NCI-H2196 (cell line): ENCODE data around the gene CEACAM1.
"Not testable (repeated sequence)": the region's sequence is repeated elsewhere in the genome, so short reads cannot be mapped to it uniquely, and the experiment has no call there.

ENCODE experiments used
- DNase-seq: peaks from one replicate; lab custom pipeline; 2025; ENCODE audit not compliant: unreplicated experiment; lab: John Stamatoyannopoulos, UW

Gene CEACAM1

GRCh38 chr19:42528354-42529247, at the start of gene CEACAM1:
TSS of gene CEACAM1 (minus strand) at chr19:42528481. CDS start at chr19:42528374, 107 bp downstream.
- peak; percentile 10 for DNase-seq

DNA sequence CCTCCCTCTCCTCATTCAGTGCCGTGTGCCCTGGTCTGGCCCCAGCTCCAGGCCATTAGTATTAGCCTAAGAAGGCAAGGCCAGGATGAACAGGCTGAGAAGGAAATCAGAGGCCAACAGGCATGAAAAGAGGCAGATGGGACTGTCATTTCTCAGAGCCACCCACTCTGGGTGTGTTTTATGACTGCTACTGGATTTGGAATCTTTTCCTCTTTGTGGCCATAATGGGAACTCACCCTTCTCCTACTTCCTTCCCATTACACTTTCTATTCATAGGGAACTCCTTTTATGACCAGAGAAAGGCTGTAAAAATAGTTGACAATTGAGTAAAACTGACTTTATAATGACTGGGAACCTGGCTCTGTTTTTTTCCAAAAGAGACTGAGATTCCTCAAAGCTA, 48.7 kb upstream of the CEACAM1 start:
- DNase-seq, result no peak

DNA sequence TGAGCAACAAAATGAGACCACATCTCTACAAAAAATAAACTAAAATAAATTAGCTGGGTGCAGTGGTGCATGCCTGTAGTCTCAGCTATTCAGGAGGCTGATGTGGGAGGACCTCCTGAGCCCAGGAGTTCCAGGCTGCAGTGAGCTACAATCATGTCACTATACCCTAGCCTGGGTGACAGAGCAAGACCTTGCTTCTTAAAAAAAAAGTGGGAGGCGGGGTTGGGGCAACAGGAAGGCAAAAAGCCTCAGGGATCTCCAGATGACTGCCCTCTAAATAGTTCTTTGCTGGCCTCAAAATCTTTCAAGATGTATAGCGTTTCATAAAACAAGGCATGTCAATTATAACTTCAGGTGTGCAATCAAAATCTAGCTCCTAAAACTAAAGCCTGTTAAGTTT, 48.0 kb upstream of the CEACAM1 start:
- no peak for DNase-seq

DNA sequence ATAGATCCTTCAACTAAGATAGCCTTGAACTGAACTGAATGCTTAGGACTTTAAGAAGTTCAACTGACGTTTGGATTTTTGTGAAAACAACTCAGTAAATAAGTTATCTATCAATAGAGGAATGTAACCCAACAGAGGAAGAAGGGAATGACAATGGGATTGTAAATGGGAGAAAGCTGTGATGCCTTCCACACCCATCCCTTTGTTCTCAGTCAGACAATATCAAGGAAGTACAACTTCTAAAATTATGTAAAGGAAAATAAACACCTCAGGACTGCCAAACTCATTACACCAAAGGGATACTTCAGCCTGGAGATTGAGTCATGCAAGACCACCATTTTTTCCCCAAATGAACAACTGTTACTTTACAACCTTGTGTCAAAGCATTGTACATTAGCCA, 45.4 kb upstream of the CEACAM1 start:
- DNase-seq, result no peak

DNA sequence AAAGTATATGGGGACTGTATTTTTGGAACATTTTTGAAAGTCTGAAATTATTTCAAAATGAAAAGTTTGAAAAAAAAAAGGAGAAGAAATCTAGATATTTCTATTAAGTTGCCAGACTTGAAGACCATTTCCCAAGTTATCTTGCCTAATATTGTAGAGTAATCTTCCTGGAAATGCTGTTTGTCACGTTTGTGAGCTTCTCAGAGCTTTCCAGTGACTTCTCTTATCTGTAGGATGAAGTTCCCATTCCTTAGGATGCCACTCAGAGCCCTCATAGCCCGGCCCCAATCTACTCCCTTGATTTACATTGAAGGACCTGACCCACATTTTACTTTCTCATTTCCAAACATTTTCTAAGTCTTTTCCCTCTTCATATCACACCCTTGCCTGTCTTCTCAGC, 42.8 kb upstream of the CEACAM1 start:
- no peak for DNase-seq

GRCh38 chr19:42569193-42569592, 40.9 kb upstream of the CEACAM1 start:
- DNase-seq, result no peak

GRCh38 chr19:42568006-42568405, 39.7 kb upstream of the CEACAM1 start:
- no peak for DNase-seq

DNA sequence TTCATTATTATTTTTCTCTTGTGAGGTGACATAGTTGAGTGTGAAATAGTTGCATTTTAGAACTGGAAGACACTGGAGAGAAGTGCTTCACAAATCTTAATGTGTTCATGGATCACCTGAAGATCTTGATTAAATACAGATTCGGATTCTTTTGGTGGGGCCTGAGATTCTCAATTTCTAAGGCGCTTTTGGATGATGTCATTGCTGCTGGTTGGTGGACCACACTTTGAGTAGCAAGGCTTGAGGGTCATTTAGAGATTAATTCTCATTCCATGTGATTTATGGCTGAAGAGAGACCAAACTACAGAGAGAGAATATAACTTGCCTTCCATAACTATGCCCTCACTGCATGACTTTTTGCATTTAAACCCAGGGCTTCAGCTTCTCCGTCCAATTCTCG, 39.3 kb upstream of the CEACAM1 start:
- no peak for DNase-seq

DNA sequence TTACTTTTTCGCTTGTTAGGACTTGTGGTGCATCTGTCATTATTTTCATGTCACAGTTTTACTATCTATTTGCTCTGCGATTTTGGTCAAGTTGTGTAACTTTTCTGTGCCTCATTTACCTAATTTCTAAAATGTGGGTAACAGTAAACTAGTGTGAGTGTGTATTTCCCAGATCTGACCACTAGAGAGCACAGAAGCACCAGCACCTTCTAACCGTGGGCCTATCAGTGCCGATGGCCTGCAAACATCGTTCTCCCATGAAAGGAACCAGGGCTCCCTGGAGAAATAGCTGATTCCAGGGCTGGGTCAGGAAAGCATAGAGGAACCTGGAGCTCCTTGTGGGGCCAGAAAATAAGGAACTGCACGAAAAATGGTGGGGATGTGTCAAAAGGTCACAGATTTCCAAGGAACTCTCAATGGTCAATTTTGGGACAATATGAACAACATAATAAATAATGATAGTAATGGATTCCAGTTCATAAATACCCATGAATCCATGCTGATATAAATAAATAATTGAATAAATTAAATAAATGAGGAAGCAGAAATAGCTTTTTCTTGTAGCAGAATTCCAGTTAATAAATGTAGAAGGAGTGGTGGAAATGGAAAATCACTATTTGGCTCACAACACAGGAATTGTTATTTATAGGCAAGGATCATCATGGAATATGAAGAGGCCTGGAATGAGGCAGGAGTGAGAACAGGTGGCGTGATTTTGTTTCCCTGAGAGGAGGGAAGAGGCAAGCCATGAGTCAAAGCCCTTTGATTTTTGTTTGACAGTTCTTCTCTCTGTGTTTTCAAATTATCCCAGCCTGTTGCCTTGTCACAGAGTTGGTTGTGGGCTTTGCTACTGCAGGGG, 35.3 kb upstream of the CEACAM1 start:
- peak; percentile 41 for DNase-seq

DNA sequence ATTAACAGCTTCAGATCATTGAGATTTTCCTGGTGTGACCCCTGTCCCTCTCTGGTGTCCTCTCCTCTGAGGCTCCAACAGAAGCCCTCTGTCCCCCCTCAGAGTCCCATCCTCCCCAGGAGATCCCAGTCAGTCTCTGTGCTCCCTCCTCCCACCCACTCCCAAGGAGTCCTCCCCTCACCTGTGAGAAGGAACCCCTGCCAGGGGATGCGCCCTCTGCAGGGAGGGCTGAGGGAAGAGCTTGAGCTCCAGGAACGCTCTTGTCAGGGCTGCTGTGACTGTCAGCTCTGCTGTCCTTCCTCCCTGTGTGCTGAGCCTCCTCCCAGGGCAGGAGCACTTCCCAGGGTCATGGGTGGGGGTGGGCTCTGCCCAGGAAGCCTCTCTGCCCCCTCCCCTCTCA, 33.2 kb upstream of the CEACAM1 start:
- DNase-seq, result no peak

- DNase-seq, result no peak
Observed at GRCh38 chr19:42560731-42561130, 32.5 kb upstream of the CEACAM1 start.

DNA sequence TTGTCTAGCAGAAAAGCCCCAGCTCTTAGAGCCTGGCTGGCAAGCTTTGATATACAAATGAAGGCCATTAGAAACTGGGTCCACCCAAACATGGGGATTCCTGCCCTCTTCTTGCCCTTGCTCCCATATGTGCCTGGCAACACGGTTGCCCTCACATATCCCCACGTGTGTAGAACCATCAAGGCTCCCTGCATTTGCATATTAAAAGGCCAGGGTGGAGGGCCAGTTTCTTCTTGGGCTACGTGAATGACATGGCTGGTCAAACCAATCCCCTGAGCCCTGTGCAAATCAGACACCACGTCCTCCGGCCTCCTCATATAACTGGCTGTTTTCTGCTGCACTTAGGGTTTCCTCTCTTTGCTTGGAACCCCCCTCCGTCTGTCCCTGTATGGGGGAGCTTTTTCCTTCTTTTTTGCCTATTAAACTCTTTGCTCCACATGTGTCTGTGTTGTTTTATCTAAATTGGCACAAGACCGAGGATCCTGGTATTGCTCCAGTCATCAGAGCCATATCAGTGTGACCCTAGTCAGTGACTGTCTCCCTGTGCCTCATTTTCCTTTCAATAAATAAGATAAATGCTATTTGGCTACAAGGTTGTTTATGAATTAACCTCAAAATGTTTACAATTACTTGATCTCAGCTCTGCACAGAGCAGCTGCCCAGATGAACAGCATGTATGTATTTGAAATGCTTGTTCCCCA, 30.3 kb upstream of the CEACAM1 start:
- no peak for DNase-seq

- not testable (repeated sequence) for DNase-seq
Observed at GRCh38 chr19:42557386-42557871, 29.1 kb upstream of the CEACAM1 start.

GRCh38 chr19:42555801-42556200, 27.5 kb upstream of the CEACAM1 start:
- DNase-seq, result no peak

- no peak for DNase-seq
Observed at GRCh38 chr19:42555317-42555716, 27.0 kb upstream of the CEACAM1 start.

GRCh38 chr19:42554046-42554575, 25.8 kb upstream of the CEACAM1 start:
- DNase-seq, result no peak

DNA sequence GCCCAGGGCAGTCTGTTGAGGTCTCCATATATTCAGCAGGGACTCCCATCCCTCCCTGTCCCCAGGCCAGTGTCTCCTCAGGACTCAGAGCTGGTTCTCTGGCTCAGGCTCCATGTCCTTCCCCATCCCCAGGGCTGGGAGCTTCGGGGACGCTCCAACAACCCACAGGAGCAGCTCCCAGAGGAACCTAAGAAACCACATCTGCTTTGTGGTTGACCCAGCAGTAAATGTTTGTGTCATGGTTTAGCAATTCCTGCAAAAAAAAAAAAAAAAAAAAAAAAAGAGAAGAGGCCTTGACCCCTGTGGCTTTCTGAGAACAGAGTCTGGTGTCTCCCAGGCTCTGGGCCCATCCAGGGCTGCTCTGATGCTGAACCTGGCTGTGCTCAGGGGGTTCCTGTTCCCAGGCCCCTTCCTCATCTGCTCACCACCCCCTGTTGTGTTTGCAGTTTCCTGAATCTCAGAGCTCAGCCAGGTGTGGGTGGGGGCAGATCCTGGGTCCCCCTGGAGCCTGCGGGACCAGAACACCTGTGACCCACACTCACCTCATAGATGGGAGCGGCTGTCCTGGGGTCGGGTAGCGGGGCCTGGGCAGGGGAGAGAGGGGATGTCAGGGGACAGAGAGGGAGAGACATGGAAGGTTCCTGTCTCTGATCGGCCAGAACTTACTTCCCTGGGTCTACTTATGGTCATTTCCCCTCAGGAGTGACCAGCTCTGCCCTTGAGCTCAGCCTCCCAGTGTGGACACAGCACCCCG, 25.2 kb upstream of the CEACAM1 start:
- no peak for DNase-seq

DNA sequence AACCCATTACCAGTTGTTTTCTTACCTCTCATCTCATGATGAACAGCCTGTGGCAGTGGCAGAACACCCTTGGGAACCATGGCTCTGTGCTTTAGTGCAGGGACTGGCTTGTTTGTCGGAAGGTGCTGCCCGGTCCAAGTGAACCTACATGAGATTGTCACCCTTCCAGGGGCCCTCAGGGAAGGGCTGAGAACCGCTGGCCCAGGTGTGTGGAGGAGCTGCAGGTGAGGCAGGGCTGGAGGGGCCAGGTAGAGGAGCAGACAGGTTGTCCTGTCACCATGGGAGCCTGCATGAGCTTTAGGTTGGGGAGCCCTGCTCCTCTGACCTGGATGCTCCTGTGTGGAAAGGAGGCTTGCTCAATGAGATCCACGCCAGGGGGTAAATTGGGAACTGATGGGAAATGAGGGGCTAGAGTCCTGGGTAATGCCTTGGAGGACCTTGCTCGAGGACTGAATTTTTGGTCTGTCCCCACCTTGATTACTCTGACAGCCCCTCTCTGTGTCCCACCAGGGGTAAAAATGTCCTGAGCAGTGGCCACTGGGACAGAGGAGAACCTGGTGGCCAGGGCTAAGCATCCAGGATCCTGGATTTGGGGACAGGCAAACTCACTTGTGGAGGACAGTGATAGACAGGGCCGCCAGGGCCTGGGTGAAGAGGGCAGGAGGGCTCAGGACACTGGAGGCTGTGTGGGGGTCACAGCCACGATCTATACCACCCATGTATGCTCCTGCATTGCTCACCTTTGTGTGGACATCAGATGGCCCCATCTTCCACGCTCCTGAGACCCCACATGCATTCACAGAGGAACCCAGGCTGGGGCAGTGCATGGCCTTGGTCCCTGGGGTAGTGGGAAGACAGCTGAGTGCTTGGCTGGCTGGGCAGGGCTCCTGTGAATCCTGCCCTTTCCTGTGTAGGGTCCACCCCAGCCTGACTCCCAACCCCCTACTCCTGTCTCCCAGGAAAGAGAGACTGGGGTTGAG, 24.1 kb upstream of the CEACAM1 start:
- DNase-seq, result no peak

GRCh38 chr19:42550521-42550920, 22.2 kb upstream of the CEACAM1 start:
- not testable (repeated sequence) for DNase-seq
